Breast epithelium (tissue), 3 donors: ENCODE measurements around the gene TMEM161A.

ENCODE experiments used
- CTCF ChIP-seq, 3 donors: fragments of 450-650 bp; IDR thresholded peaks; one replicate each; pipeline ENCODE4 v1.5.1; 2016 to 2017; ENCODE audit warnings: antibody characterized with exemption in 3 of 3, mild to moderate bottlenecking in 3 of 3, moderate library complexity in 3 of 3
- POLR2A ChIP-seq: fragments of 450-650 bp; IDR thresholded peaks from one replicate; pipeline ENCODE4 v1.6.1; 2016; ENCODE audit warnings: antibody characterized with exemption, mild to moderate bottlenecking, moderate library complexity
- POLR2AphosphoS5 ChIP-seq, 3 donors: sonication (generic); formaldehyde crosslinking; IDR thresholded peaks; one replicate each; pipeline ENCODE4 v1.6.1; 2017; ENCODE audit warnings: antibody characterized with exemption in 3 of 3

- TF ChIP-seq CTCF (IDR thresholded peaks at IDR 0.05) = no peak
- TF ChIP-seq POLR2AphosphoS5 (IDR thresholded peaks at IDR 0.05) = no peak
- TF ChIP-seq POLR2A = no peak
These were observed 3.6 kb downstream of the TMEM161A start for GRCh38 chr19:19134687-19135158.
